Measurements from ENCODE around the gene XPO4. TPM values are rescaled to one million over a fixed set of nuclear protein-coding genes. Genes with fewer than 3 reads are reported as not detected.
A peak's percentile ranks its signal among the peaks of the same experiment; 100 is the strongest.

The XPO4 gene
- total and polyA plus RNA-seq, 2 of the 13 experiments (the other 11 are each of a cell fraction or from before 2014, with no cell fraction given) = 8.4 to 24.8 TPM

DNA sequence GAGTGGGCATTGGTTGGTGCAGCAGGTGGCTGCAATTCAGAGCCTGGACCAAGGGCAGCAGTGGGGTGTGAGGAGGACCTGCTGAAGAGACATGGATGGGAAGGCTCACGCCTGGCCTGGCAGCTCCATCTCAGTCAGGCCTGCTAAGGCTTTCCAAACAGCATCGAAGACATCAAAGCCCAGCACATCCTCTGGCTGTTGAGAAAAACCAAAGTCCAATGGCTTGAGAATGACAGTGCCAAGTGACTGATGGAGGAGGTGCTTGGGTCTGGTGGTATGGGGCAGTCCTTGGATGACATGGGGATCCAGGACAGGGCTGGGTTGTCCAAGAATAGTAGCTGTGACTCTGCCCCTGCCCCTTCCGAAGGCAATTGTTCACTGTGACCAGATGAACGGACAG, 19.0 kb upstream of the XPO4 start (continued):
- TF ChIP-seq, protein P1, sequence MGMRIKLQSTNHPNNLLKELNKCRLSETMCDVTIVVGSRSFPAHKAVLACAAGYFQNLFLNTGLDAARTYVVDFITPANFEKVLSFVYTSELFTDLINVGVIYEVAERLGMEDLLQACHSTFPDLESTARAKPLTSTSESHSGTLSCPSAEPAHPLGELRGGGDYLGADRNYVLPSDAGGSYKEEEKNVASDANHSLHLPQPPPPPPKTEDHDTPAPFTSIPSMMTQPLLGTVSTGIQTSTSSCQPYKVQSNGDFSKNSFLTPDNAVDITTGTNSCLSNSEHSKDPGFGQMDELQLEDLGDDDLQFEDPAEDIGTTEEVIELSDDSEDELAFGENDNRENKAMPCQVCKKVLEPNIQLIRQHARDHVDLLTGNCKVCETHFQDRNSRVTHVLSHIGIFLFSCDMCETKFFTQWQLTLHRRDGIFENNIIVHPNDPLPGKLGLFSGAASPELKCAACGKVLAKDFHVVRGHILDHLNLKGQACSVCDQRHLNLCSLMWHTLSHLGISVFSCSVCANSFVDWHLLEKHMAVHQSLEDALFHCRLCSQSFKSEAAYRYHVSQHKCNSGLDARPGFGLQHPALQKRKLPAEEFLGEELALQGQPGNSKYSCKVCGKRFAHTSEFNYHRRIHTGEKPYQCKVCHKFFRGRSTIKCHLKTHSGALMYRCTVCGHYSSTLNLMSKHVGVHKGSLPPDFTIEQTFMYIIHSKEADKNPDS (CRISPR knock-in tag; IDR thresholded peaks at IDR 0.05) = no peak
- TF ChIP-seq ZBTB7A (CRISPR knock-in tag; IDR thresholded peaks at IDR 0.05) (no peak), ZKSCAN8 (CRISPR knock-in tag; IDR thresholded peaks at IDR 0.05; ENCODE audit: borderline replicate concordance) (no peak), ZNF703 (CRISPR knock-in tag; IDR thresholded peaks at IDR 0.05; ENCODE audit: borderline replicate concordance) (no peak), FOXA1 (IDR thresholded peaks at IDR 0.05) (no peak), FOXA1 (CRISPR knock-in tag; IDR thresholded peaks at IDR 0.05) (peak; percentile 89), GATAD1 (CRISPR knock-in tag; IDR thresholded peaks at IDR 0.05) (no peak), ZFX (CRISPR knock-in tag; IDR thresholded peaks at IDR 0.05; ENCODE audit: low read depth) (peak; percentile 55), ZMYM2 (CRISPR knock-in tag; IDR thresholded peaks at IDR 0.05) (no peak), TCF7 (IDR thresholded peaks at IDR 0.05; ENCODE audit: low read depth) (peak; percentile 82), ZNF121 (CRISPR knock-in tag; IDR thresholded peaks at IDR 0.05) (peak; percentile 73; the same call in 1 of the 2 replicates), ZNF747 (CRISPR knock-in tag; IDR thresholded peaks at IDR 0.05; ENCODE audit: borderline replicate concordance) (no peak), NFE2L2 (IDR thresholded peaks at IDR 0.05; ENCODE audit: low read length) (no peak), BCL6 (CRISPR knock-in tag; IDR thresholded peaks at IDR 0.05) (peak; percentile 49; the same call in 1 of the 2 replicates), ZNF569 (CRISPR knock-in tag; IDR thresholded peaks at IDR 0.05; ENCODE audit: borderline replicate concordance) (no peak), EP300 (IDR thresholded peaks at IDR 0.05; ENCODE audit: low read depth in 2 of 2, low read length in 2 of 2) (peak in 1 of 2 experiments; percentile 20; a peak in 1 of 4 replicates), EP300 (CRISPR knock-in tag; IDR thresholded peaks at IDR 0.05; ENCODE audit: borderline replicate concordance) (no peak), ZFY (CRISPR knock-in tag; IDR thresholded peaks at IDR 0.05) (no peak), ZNF136 (CRISPR knock-in tag; IDR thresholded peaks at IDR 0.05; ENCODE audit: low read depth) (no peak), FOXJ3 (CRISPR knock-in tag; IDR thresholded peaks at IDR 0.05; ENCODE audit: borderline replicate concordance) (no peak), NFIC (IDR thresholded peaks at IDR 0.05; ENCODE audit: low read length) (no peak)
- TF ChIP-seq, protein P2, sequence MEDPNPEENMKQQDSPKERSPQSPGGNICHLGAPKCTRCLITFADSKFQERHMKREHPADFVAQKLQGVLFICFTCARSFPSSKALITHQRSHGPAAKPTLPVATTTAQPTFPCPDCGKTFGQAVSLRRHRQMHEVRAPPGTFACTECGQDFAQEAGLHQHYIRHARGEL (CRISPR knock-in tag; IDR thresholded peaks at IDR 0.05) = no peak
- TF ChIP-seq, protein P3, sequence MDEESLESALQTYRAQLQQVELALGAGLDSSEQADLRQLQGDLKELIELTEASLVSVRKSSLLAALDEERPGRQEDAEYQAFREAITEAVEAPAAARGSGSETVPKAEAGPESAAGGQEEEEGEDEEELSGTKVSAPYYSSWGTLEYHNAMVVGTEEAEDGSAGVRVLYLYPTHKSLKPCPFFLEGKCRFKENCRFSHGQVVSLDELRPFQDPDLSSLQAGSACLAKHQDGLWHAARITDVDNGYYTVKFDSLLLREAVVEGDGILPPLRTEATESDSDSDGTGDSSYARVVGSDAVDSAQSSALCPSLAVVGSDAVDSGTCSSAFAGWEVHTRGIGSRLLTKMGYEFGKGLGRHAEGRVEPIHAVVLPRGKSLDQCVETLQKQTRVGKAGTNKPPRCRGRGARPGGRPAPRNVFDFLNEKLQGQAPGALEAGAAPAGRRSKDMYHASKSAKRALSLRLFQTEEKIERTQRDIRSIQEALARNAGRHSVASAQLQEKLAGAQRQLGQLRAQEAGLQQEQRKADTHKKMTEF (CRISPR knock-in tag; IDR thresholded peaks at IDR 0.05) = no peak
- TF ChIP-seq, protein P4, sequence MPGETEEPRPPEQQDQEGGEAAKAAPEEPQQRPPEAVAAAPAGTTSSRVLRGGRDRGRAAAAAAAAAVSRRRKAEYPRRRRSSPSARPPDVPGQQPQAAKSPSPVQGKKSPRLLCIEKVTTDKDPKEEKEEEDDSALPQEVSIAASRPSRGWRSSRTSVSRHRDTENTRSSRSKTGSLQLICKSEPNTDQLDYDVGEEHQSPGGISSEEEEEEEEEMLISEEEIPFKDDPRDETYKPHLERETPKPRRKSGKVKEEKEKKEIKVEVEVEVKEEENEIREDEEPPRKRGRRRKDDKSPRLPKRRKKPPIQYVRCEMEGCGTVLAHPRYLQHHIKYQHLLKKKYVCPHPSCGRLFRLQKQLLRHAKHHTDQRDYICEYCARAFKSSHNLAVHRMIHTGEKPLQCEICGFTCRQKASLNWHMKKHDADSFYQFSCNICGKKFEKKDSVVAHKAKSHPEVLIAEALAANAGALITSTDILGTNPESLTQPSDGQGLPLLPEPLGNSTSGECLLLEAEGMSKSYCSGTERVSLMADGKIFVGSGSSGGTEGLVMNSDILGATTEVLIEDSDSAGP (CRISPR knock-in tag; IDR thresholded peaks at IDR 0.05; ENCODE audit: borderline replicate concordance) = no peak

Data from HepG2 (cell line).